ENCODE measurements around the gene PEX26. TPM values are rescaled to one million over a fixed set of nuclear protein-coding genes. Genes with fewer than 3 reads are reported as not detected.

The PEX26 gene
- total and polyA plus RNA-seq, 2 experiments from 2014 or later: 4.0 to 48.9 TPM

GRCh38 chr22:18059094-18059417 lies 18.7 kb upstream of the PEX26 start:
- Histone ChIP-seq H3F3A (replicated peaks; ENCODE audit: low read depth) (no peaks in the 10 kb centered on the region), H3K27ac (ENCODE audit: low read depth) (no peak overlapping the region), H3K9me2 (ENCODE audit: insufficient read depth) (no peaks in the 10 kb centered on the region), H3K79me2 (replicated peaks; ENCODE audit: insufficient read depth) (no peaks in the 10 kb centered on the region), H3K36me3 (ENCODE audit: insufficient read depth) (no peaks in the 10 kb centered on the region), H3K4me3 (no peak overlapping the region), H3K27me3 (ENCODE audit: insufficient read depth) (no peaks in the 10 kb centered on the region), H3K4me1 (ENCODE audit: insufficient read depth) (no peaks in the 10 kb centered on the region), H3K4me2 (no peak overlapping the region), H2AFZ (no peak overlapping the region), H4K20me1 (replicated peaks; ENCODE audit: insufficient read depth) (no peaks in the 10 kb centered on the region)
- Mint-ChIP-seq H3K9me3 (peaks cover 8% of the 10 kb centered on the region), H3K4me1 (no peaks in the 10 kb centered on the region; the same call in 2 of the 3 replicates), H3K36me3 (ENCODE audit: low read depth) (no peaks in the 10 kb centered on the region; the same call in 2 of the 3 replicates), H3K4me3 (no peak overlapping the region), H3K27ac (no peak overlapping the region), H3K27me3 (ENCODE audit: insufficient read depth, low read depth, poor library complexity) (peaks cover 8% of the 10 kb centered on the region)
- TF ChIP-seq ZNF114 (CRISPR knock-in tag; IDR thresholded peaks at IDR 0.05) (no peak), CTCF (conservative IDR thresholded peaks at IDR 0.05; ENCODE audit: low read depth in 2 of 2) (no peak), EZH2phosphoT487 (IDR thresholded peaks at IDR 0.05; ENCODE audit: unreplicated experiment) (no peak), POLR2AphosphoS5 (IDR thresholded peaks at IDR 0.05; ENCODE audit: low read depth) (no peak), REST (IDR thresholded peaks at IDR 0.05; ENCODE audit: unreplicated experiment) (no peak), EZH2 (IDR thresholded peaks at IDR 0.05; ENCODE audit: low read depth, unreplicated experiment) (no peak), JUNB (IDR thresholded peaks at IDR 0.05; ENCODE audit: unreplicated experiment) (no peak), ETS1 (IDR thresholded peaks at IDR 0.05) (no peak), STAT1 (IDR thresholded peaks at IDR 0.05; ENCODE audit: unreplicated experiment) (no peak), ZNF331 (CRISPR knock-in tag; IDR thresholded peaks at IDR 0.05; ENCODE audit: low read depth) (no peak), ZNF462 (CRISPR knock-in tag; IDR thresholded peaks at IDR 0.05) (no peak), CREB1 (CRISPR knock-in tag; IDR thresholded peaks at IDR 0.05; ENCODE audit: low read depth) (no peak), NANOG (IDR thresholded peaks at IDR 0.05; ENCODE audit: borderline replicate concordance) (no peak)
- no peak for ATAC-seq
- DNase-seq (ENCODE audit: low spot score): no peak

Data from GM23338 (cell line).